Hematopoietic multipotent progenitor cell treated with erythropoietin and hydrocortisone succinate and interleukin-3 and kit ligand, for 4 days (in vitro differentiated cells): ENCODE measurements around the gene SLC12A5.
"Not testable (repeated sequence)": the region's sequence is repeated elsewhere in the genome, so short reads cannot be mapped to it uniquely, and the experiment has no call there.

Experiments
- DNase-seq: peaks from one replicate; pipeline ENCODE4 v3.0.0-alpha.2; 2015

Gene SLC12A5

DNA sequence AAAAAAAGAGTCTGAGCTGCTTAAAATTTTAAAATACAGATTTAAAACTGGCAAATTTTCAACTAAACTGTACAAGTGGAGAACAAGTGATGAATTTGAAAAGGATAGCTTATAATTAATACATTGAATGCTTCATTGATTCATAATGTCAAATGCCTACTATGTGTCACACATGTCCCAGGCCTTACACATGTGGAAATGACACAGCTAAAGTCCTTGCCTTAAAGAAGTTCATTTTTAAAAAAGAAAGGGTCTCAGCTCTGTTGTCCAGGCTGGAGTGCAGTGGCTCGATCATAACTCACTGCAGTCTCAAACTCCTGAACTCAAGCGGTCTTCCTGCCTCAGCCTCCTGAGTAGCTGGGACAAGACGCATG lies 55.8 kb downstream of the SLC12A5 start:
- DNase-seq, result no peak

DNA sequence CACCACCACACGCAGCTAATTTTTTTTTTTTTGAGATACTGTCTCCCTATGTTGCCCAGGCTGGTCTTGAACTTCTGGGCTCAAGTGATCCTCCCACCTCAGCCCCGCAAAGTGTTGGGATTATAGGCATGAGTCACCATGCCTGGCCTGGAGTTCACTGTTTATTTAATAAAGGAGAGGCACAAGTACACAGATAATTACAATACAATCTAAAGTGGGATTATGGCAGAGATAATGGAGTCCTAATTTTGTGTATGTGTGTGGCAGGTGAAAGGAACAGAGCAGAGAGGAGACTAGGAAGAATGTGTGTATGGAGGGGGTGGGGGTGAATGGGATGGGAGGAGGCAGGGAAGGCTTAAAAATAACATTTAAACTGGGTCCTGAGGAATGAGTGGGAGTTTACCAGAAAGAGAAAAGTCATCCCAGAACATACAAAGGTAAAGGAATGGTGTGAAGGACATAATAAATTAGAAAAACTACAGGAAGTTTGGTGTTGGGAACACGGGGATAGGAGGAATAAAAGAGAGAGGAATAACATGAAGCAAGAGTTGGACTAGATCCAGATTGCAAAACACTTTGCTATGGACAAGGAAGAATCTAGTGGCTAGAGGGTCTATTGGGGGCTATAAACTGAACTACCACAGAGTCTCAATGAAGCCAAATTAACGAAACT lies 56.3 kb downstream of the SLC12A5 start:
- no peak for DNase-seq

DNA sequence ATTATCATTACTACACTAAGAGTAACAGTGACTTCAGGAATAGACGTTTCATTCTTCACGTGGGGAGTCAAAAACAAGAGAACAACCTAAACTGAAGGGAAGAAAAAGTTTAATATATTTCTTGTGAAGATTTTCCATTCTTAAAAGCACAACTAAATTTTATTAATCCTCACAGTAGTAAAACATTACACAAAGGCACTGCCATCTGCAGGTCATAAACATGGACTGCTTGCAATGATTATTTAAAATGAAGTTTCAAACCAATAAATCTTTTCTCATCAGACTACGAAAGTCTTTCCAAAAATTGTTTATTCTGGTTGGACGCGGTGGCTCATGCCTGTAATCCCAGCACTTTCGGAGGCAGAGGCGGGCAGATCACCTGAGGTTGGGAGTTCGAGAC lies 58.1 kb downstream of the SLC12A5 start:
- peak; percentile 56 for DNase-seq

DNA sequence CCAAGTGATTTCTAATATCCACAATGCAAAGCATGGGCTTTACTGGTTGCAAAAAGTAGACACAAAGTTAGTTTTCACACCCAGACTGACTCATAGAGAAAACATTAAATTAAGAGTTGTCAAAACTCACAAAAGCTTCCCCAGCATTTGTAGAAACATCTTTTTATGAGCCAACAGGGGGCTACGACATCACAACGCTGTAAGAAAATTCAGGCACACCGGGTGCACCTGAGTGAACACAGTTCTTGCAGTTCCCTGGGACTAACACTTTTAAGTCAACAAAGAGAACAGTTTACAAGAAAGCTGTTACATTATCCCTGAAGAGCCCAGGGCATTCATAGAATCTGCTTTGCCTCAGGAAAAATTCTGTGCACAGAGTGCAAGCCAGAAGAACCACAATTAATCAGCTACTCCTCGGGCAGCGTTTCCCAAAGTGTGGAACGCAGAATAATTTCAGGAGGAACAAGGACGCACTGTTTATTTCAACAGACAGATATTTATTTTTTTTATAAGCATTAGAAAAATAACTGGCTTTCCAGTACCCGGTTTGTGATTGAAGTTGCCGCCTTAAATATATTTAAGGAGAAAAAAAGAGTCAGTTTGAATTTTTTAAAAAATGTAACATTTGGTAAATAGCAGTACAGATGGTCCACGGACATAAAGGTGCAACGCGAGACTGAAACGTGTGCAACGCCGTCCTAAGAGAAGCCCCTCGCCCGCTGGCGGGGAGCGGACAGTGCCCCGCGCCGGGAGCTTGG lies 59.6 kb downstream of the SLC12A5 start:
- peak; percentile 44 for DNase-seq

DNA sequence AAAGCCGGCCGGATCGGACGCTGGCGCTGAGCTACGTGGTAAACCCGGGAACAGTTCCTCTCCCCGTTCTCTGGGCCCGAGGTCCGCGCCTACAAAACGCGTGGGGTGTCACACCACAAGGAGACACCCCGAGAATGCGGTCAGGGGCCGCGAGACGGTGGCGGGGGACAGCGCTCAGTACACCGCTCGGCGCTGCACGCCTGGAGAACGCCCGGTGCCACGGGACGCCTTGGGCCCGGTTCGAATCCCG lies 60.1 kb downstream of the SLC12A5 start:
- no peak for DNase-seq

DNA sequence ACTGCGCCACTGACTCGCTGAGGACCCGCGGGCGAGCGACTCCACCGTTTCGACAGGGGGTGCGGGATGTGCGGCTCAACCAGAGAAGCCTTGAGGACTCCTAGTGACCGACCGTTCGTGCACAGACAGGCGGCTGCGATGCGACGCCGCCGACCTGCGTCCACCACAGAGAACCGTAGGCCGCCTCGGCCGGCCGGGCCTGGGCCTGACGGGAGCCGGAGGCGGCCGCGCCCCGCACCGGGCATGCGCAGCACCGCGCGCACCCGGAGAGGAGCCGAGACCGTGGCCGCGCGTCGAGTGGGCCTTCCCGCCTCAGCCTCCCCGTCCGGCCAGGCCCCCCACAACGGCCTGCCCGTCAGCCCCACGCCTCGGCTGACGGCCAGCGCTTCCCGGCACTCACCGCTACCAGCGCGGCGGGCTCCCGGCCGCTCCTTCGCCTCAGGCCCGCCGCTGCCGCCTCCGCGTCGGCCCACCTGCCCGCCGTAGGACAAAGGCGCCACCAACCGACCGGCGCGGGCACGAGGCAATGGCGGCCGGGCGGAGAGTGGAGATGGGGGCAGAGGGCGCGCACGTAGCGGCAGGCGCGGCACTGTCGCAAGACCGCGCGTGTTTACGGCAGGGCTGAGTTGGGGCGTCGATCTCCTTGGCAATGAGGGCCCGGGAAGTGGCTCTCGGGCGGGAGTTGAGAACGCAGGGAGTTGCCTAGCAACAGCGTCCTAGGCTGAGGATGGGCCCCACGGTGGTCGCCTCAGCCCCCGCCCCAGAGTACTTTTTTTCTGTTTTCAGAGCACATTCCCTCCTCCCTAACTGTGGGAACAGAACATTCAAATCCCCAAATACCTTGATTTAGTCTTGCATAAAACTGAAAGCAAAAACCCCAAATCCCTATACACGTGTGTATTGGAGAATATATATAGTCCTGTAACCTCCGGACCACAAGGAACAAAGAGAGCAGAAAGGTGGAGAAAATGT lies 60.7 kb downstream of the SLC12A5 start, which contains the start of gene NCOA5:
Gene NCOA5 (minus strand): TSS at position 546 of the 972 bp plus-strand sequence. CDS start 10,538 bp downstream, outside the sequence.
- peak; percentile 98 for DNase-seq

DNA sequence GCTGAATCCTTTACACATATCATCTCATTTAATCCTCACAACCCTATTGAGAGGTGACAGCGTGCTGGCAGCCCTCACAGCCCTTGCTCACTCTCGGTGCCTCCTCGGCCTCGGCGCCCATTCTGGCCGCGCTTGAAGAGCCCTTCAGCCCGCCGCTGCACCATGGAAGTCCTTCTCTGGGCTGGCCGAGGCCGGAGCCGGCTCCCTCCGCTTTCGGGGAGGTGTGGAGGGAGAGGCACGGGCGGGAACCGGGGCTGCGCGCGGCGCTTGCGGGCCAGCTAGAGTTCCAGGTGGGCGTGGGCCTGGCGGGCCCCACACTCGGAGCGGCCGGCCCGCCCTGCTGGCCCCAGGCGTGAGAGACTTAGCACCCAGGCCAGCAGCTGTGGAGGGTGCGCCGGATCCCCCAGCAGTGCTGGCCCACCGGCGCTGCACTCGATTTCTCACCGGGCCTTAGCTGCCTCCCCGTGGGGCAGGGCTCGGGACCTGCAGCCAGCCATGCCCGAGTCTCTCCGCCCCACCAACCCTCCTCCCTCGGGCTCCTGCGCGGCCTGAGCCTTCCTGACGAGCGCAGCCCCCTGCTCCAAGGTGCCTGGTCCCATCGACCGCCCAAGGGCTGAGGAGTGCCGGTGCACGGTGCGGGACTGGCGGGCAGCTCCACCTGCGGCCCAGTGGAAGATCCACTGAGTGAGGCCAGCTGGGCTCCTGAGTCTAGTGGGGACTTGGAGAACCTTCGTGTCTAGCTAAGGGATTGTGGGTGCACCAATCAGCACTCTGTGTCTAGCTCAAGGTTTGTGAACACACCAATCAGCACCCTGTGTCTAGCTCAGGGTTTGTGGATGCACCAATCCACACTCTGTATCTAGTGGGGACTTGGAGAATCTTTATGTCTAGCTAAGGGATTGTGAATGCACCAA lies 62.9 kb downstream of the SLC12A5 start:
- DNase-seq, result not testable (repeated sequence)

DNA sequence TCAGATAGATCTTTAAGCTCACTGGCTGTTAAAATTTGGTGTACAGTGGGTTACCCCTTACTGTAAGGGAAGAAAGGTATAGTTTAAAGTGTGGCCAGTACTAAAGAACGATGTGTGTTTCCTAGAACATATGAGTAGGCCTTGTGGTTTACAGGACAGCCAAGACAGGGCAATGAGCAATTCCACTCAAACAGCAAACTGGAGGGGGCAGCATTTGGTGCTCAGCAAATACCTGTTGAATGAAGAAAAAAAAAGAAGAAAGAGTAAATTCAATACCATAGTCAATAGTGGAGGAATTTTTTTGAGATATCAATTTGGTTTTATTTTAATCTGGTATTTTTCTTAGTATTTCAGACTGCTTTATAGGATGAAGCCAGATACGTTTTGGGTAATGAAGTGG lies 64.5 kb downstream of the SLC12A5 start:
- no peak for DNase-seq

DNA sequence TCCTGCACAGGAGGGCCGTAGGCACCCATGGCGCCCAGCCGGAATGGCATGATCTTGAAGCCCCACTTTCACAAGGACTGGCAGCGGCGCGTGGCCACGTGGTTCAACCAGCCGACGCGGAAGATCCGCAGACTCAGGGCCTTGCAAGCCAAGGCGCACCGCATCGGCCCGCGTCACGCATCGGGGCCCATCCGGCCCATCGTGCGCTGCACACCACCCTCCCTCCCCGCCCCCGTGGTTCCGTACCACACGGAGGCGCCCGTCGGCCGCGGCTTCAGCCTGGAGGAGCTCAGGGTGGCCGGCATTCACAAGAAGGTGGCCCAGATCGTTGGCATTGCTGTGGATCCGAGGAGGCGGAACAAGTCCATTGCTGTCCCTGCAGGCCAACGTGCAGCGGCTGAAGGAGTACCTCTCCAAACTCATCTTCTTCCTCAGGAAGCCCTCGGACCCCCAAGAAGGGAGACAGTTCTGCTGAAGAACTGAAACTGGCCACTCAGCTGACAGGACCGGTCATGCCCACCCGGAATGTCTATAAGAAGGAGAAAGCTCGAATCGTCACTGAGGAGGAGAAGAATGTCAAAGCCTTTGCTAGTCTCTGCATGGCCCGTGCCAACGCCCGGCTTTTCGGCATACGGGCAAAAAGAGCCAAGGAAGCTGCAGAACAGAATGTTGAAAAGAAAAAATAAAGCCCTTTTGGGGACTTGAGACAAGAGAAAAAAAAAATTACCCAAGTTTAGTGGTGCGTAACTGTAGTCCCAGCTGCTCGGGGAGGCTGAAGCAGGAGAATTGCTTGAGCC lies 70.7 kb downstream of the SLC12A5 start:
- DNase-seq, result peak; percentile 29

DNA sequence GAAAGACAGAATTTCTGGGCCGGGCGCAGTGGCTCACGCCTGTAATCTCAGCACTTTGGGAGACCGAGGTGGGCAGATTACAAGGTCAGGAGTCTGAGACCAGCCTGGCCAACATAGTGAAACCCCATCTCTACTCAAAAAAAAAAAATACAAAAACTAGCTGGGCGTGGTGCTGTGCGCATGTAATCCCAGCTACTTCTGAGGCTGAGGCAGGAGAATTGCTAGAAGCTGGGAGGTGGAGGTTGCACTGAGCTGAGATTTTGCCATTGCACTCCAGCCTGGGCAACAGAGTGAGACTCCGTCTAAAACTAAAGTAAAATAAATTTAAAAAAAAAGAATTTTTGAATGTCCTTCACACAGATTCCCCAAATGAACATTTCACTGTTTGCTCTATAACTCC lies 71.4 kb downstream of the SLC12A5 start:
- not testable (repeated sequence) for DNase-seq

DNA sequence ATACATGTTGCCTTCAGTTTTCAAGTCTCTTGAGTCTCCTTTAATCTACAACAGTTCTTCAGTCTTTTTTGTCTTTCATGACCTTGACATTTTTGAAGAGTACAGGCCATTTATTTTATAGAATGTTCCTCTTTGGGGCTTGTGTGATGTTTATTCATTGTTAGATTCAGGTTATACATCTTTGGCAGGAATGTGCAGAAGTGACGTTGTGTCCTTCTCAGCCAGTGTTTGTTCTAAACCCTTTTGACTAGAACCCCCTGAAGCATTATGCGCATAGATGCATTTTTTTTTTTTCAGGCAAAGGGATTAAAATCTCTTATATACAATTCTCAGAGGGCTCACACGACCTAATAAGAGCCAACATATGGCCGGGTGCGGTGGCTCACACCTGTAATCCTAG lies 72.0 kb downstream of the SLC12A5 start:
- no peak for DNase-seq

DNA sequence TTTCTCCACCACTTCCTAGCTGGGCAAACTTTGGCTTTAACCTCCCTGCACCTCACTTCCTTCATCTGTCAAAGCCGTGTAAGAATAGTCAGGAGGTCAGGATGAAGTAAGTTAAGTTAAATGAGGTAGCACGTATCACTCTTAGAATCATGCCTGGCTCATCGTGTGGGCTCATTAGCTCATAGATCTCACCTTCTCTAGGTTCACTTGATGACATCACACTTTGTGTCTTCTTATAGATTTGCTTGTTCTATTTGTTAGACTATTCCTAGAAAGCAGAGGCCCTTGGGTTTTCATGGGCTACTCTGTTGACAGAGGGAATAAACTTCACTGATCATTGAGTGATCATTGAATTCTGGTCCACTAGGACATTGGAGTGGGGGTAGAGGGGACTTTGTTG lies 72.9 kb downstream of the SLC12A5 start:
- no peak for DNase-seq

DNA sequence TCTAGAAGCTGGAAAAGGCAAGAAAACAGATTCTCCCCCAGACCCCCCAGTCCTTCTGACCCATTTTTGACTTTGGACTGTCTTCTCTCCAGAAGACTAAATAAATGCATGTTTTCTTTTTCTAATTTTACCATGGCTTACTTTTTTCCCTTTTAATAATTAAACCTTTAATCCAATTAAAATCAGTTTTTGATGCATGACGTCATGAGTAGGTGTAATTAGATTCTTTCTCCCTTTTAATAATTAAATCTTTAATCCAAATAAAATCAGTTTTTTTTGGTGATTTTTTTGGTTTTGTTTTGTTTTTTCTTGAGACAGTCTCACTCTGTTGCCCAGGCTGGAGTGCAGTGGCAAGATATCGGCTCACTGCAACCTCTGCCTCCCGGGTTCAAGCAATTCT lies 73.9 kb downstream of the SLC12A5 start:
- DNase-seq, result no peak

DNA sequence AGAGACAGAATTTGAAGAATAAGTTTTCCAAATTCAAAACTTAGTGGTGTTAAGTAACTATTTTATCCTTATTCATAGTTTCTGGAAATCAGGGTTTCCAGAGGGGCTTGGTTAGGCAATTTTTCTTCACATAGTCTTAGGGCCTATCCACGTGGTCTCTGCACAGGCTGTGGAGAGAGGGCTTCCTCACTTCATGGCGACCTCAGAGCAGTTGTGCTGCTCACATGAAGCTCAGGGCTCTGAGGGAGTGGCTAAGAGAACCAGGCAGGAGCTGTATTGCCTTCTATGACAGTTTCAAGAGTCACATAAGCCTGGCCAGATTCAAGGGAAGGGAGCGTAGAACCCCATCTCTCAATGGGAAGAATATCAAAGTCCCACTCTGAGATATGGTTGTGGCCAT lies 75.2 kb downstream of the SLC12A5 start:
- no peak for DNase-seq

DNA sequence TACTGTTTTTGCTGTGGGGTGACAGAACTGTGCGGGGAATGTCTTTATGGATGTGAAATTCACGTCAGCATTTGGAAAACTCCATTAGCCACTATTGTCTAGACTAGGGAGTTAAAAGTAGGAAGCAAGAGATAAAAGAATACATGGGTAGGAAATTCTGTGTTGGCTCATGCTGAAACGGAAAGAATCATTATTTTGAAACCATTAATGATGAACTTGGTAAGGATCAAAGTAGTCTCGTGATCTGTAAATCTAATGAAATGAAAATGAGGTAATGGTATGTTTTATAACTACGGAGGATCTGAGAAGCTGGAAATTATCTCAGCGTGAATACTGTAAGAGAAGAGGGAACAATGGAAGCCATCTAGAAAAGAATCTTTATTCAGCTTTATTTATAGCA lies 78.0 kb downstream of the SLC12A5 start:
- DNase-seq, result no peak

DNA sequence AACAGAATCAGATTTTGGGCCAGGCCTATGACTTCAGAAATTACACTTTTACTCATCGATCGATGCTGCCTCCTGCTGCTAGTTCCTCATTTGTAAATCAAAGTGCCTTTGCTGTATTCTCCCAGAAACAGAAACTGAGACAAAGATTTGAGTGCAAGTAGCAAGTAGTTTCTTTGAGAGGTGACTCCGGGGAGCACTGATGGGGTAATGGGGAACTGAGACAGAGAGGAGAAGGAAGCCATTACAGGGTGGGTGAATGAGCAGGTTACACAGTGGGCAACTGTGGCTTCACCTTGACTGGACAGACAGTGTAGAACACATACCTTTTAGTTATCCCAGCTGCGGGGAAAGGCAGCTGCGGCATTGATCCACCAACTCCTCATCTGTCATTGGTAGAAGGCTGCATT lies 79.4 kb downstream of the SLC12A5 start:
- DNase-seq, result no peak

DNA sequence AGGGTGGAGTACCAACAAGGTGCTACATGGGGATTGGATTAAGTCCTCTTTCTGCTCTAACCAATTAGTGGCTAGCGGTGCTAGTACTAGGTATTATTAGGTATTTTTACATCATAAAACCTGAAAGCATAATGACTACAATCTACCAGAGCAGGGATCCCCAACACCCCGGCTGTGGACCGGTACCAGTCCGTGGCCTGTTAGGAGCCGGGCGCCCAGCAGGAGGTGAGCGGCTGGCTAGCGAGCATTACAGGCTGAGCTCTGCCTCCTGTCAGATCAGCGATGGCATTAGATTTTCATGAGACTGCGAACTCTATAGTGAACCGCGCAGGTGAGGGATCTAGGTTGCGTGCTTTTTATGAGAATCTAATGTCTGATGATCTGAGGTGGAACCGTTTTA lies 80.0 kb downstream of the SLC12A5 start:
- no peak for DNase-seq
